ENCODE data around the gene FAM53A. TPM values are rescaled to one million over a fixed set of nuclear protein-coding genes. Genes with fewer than 3 reads are reported as not detected.

FAM53A gene
- total and polyA plus RNA-seq, 2 of the 4 experiments (the other 2 are of a cell fraction), result 2.0 to 3.1 TPM

DNA sequence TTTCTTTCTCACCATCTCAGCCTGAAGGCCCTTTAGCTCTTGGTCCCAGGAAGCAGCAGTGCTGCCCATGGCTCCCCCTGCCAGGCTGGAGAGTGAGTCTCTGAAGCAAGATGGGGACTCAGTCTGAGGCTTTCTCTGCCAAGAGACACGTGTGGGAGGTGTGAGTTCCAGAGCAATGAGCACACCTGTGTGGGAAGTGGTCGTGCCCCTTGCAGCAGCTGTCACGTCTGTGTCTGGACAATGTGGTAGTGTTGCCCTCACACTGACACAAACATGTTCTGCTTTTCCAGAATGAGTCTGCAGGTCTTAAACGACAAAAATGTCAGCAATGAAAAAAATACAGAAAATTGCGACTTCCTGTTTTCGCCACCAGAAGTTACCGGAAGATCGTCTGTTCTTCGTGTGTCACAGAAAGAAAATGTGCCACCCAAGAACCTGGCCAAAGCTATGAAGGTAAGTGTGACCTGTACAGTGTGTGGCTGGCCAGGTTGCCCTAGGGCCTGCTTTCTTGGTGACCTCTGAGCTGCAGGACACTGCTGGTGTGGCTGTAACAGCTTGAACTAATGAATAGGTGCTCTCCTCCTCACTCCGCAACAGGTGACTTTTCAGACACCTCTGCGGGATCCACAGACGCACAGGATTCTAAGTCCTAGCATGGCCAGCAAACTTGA is 39.2 kb upstream of the FAM53A start:
- no peak overlapping the region for H3K4ac ChIP-seq (ENCODE audit: low read depth, low read length)
- DNase-seq (no peak), ATAC-seq (ENCODE audit: low read depth) (no peak)
- H3K4me3 ChIP-seq (ENCODE audit: insufficient read depth, low read depth, low read length), result no peak overlapping the region
- no peak overlapping the region for H3K14ac ChIP-seq (replicated peaks; ENCODE audit: low read depth, low read length)
- no peak overlapping the region for H4K5ac ChIP-seq (ENCODE audit: low read depth, low read length)
- H2BK120ac ChIP-seq (ENCODE audit: low read depth, low read length), result no peak overlapping the region
- H3K56ac ChIP-seq (ENCODE audit: extremely low read depth, insufficient read depth, low read length), result no peak overlapping the region
- H4K8ac ChIP-seq (ENCODE audit: low read depth in 2 of 2, low read length in 2 of 2), result no peak overlapping the region
- H2BK5ac ChIP-seq (ENCODE audit: low read depth, low read length, poor library complexity, severe bottlenecking), result no peak overlapping the region
- in situ Hi-C loops (cut with MboI; ENCODE audit: low sequenced_read_pairs), result no loop called here
- peaks cover 22% of the 10 kb centered on the region for H3K4me1 ChIP-seq (ENCODE audit: control insufficient read depth, insufficient read depth, low read length)
- no peaks in the 10 kb centered on the region for H3K27me3 ChIP-seq (ENCODE audit: control insufficient read depth, insufficient read depth, low read length)
- H2AK9ac ChIP-seq (replicated peaks; ENCODE audit: low read depth, low read length, poor library complexity), result peak overlapping the region; percentile 36
- ChIA-PET CTCF (interaction anchor here (1.7 kb wide), 1 partner anchor 30 kb away, joined by 5 read pairs; no protein-coding TSS in a partner anchor), POLR2A (ENCODE audit: unreplicated experiment) (no interaction called here)
- dilution Hi-C loops (cut with HindIII; ENCODE audit: low sequenced_read_pairs, unreplicated experiment), result no loop called here
- H3K23ac ChIP-seq (ENCODE audit: low read depth, low read length), result 0 out of 2 replicates have a peak overlapping the region, but pooled peaks have one; percentile 70
- 87% methylated on average over 9 of the region's 12 CpGs; no CpG with 5 or more reads in 1 of the 2 experiments for WGBS, 2 experiments (ENCODE audit: extremely low coverage in 2 of 2, insufficient read length in 1 of 2)
- H2AK5ac ChIP-seq (ENCODE audit: low read depth, low read length), result no peak overlapping the region
- H3K79me1 ChIP-seq (ENCODE audit: low read depth in 1 of 2, low read length in 2 of 2), result peaks cover 38 to 75% of the 10 kb centered on the region in 2 experiments
- H2BK20ac ChIP-seq (ENCODE audit: low read depth, low read length), result no peak overlapping the region
- peak overlapping the region; percentile 53 for H2AFZ ChIP-seq (replicated peaks; ENCODE audit: low read length, poor library complexity)
- no peak overlapping the region; the same call in 1 of the 2 replicates for H3K4me2 ChIP-seq (ENCODE audit: low read depth, low read length)
- no peaks in the 10 kb centered on the region for H3K9me3 ChIP-seq (ENCODE audit: control insufficient read depth, insufficient read depth, low read length)
- no peak overlapping the region for H3K18ac ChIP-seq (ENCODE audit: low read depth, low read length)
- intact Hi-C loops (cut with micrococcal nuclease), result loop anchor here (10.0 kb wide), 1 partner anchor 358 kb away; no protein-coding TSS in a partner anchor
- no TSS peak for BruUV-seq (replicated peaks)
- H3K9ac ChIP-seq (ENCODE audit: low read depth, low read length), result peak overlapping the region; percentile 45; the same call in 1 of the 2 replicates
- H3K9me1 ChIP-seq (ENCODE audit: insufficient read depth, low read length), result peaks cover 3% of the 10 kb centered on the region; the same call in 1 of the 2 replicates
- no peak overlapping the region for H4K91ac ChIP-seq (ENCODE audit: insufficient read depth, low read depth, low read length)
- no peak overlapping the region for H3K27ac ChIP-seq (ENCODE audit: insufficient read depth, low read length)
- H3K36me3 ChIP-seq (ENCODE audit: control insufficient read depth, insufficient read depth, low read length), result peaks cover 9% of the 10 kb centered on the region
- peaks cover 14% of the 10 kb centered on the region; the same call in 1 of the 2 replicates for H4K20me1 ChIP-seq (ENCODE audit: insufficient read depth, low read length)
- no peak overlapping the region for H2BK15ac ChIP-seq (ENCODE audit: low read depth, low read length)
- no peak for TF ChIP-seq CTCF (conservative IDR thresholded peaks at IDR 0.05; ENCODE audit: low read depth, low read length)
- no peak for TF ChIP-seq NFE2L2 (IDR thresholded peaks at IDR 0.05; ENCODE audit: low read depth, low read length)
- no peak for TF ChIP-seq CHD1 (IDR thresholded peaks at IDR 0.05; ENCODE audit: low read depth, low read length)
- TF ChIP-seq FOS (IDR thresholded peaks at IDR 0.05; ENCODE audit: low read depth, low read length), result no peak
- TF ChIP-seq MXI1 (IDR thresholded peaks at IDR 0.05; ENCODE audit: borderline replicate concordance, low read depth, low read length), result no peak
- no peak for TF ChIP-seq MAFK (IDR thresholded peaks at IDR 0.05; ENCODE audit: low read depth, low read length)
- TF ChIP-seq, protein P1, sequence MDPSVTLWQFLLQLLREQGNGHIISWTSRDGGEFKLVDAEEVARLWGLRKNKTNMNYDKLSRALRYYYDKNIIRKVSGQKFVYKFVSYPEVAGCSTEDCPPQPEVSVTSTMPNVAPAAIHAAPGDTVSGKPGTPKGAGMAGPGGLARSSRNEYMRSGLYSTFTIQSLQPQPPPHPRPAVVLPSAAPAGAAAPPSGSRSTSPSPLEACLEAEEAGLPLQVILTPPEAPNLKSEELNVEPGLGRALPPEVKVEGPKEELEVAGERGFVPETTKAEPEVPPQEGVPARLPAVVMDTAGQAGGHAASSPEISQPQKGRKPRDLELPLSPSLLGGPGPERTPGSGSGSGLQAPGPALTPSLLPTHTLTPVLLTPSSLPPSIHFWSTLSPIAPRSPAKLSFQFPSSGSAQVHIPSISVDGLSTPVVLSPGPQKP (IDR thresholded peaks at IDR 0.05; ENCODE audit: borderline replicate concordance, low read depth, low read length), result no peak
- no peak for TF ChIP-seq MAZ (IDR thresholded peaks at IDR 0.05; ENCODE audit: borderline replicate concordance, low read depth, low read length)
- TF ChIP-seq RAD21 (IDR thresholded peaks at IDR 0.05; ENCODE audit: low read length), result no peak
- TF ChIP-seq USF2 (IDR thresholded peaks at IDR 0.05; ENCODE audit: low read depth, low read length), result no peak
- TF ChIP-seq SMC3 (IDR thresholded peaks at IDR 0.05; ENCODE audit: low read depth, low read length), result no peak
- TF ChIP-seq POLR2A (IDR thresholded peaks at IDR 0.05; ENCODE audit: low read depth, low read length), result no peak
- no peak for TF ChIP-seq RCOR1 (IDR thresholded peaks at IDR 0.05; ENCODE audit: insufficient replicate concordance, low read length)
- no peak for TF ChIP-seq RFX5 (IDR thresholded peaks at IDR 0.05; ENCODE audit: low read depth, low read length)
- no peak for TF ChIP-seq BHLHE40 (IDR thresholded peaks at IDR 0.05; ENCODE audit: low read depth, low read length)
